ENCODE data around the gene CD160. TPM values are rescaled to one million over a fixed set of nuclear protein-coding genes. Genes with fewer than 3 reads are reported as not detected.

CD160 gene
- total RNA-seq, 2 experiments from 2014 or later = 13.6 to 16.9 TPM

DNA sequence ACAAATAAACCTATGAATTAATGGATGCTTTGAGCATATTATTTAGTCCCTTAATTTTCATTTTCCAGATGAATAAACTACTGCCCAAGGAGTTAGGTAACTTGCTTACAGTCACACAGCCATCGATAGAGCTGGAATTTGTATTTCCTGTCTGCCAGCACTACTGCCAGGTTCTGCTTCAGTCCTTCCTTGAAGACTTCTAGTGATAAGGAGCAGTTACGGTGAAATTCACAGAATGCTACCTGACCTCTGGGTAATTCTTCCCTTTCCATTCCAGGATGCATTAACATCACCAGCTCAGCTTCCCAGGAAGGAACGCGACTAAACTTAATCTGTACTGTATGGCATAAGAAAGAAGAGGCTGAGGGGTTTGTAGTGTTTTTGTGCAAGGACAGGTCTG lies 11.2 kb downstream of the CD160 start:
- TF ChIP-seq, protein P1, sequence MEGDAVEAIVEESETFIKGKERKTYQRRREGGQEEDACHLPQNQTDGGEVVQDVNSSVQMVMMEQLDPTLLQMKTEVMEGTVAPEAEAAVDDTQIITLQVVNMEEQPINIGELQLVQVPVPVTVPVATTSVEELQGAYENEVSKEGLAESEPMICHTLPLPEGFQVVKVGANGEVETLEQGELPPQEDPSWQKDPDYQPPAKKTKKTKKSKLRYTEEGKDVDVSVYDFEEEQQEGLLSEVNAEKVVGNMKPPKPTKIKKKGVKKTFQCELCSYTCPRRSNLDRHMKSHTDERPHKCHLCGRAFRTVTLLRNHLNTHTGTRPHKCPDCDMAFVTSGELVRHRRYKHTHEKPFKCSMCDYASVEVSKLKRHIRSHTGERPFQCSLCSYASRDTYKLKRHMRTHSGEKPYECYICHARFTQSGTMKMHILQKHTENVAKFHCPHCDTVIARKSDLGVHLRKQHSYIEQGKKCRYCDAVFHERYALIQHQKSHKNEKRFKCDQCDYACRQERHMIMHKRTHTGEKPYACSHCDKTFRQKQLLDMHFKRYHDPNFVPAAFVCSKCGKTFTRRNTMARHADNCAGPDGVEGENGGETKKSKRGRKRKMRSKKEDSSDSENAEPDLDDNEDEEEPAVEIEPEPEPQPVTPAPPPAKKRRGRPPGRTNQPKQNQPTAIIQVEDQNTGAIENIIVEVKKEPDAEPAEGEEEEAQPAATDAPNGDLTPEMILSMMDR (IDR thresholded peaks at IDR 0.05) = no peak
- DNase-seq = no peak
- no peaks in the 10 kb centered on the region for H3K36me3 Mint-ChIP-seq (ENCODE audit: low read depth)
- no peaks in the 10 kb centered on the region for H3K27me3 Mint-ChIP-seq
- H3K9me3 Mint-ChIP-seq = no peaks in the 10 kb centered on the region
- no peak overlapping the region for H3K4me3 Mint-ChIP-seq
- no peak overlapping the region for H3K27ac Mint-ChIP-seq
- peaks cover 10% of the 10 kb centered on the region for H3K4me1 Mint-ChIP-seq (ENCODE audit: low read depth)
- intact Hi-C loops (cut with micrococcal nuclease) = loop anchor here (5.0 kb wide), 1 partner anchor 112 kb away; no protein-coding TSS in a partner anchor
- no peak for ATAC-seq
- CTCF ChIA-PET = interaction anchor here (2.8 kb wide), 1 partner anchor 10 kb away, joined by 17 read pairs; no protein-coding TSS in a partner anchor
- POLR2A ChIA-PET = no interaction called here

- no peak overlapping the region for H3K4me3 Mint-ChIP-seq
- H3K4me1 Mint-ChIP-seq (ENCODE audit: low read depth) = peaks cover 10% of the 10 kb centered on the region
- H3K9me3 Mint-ChIP-seq = no peaks in the 10 kb centered on the region
- CTCF ChIA-PET = interaction anchor here (2.8 kb wide), 1 partner anchor 10 kb away, joined by 17 read pairs; no protein-coding TSS in a partner anchor
- POLR2A ChIA-PET = no interaction called here
- H3K27ac Mint-ChIP-seq = no peak overlapping the region
- intact Hi-C loops (cut with micrococcal nuclease) = loop anchor here (5.0 kb wide), 1 partner anchor 111 kb away; no protein-coding TSS in a partner anchor
- no peaks in the 10 kb centered on the region for H3K27me3 Mint-ChIP-seq
- DNase-seq (no peak), ATAC-seq (no peak)
- TF ChIP-seq, protein P1 (IDR thresholded peaks at IDR 0.05) = no peak
- H3K36me3 Mint-ChIP-seq (ENCODE audit: low read depth) = no peaks in the 10 kb centered on the region
Measured at GRCh38 chr1:145730900-145731299, 11.6 kb downstream of the CD160 start.

DNA sequence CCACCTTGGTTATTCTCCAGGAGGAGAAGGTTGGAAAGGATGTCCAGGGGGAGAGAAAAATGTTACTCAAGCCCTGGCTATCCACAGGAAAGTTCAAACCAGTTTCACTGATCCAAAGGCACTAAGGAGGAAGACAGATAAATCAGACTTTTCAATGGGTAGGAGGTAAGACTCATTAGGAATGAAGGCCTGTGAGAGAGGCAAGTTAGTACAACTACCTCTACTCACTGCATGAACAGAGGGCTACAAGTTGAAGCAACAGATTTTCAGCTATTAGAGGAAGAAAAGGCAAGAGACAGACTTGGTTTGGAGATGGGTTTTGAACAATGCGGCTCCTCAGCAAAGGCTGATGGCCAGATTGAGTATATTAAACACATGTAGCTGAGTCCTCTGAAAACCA lies 16.9 kb downstream of the CD160 start:
- TF ChIP-seq, protein P1 (IDR thresholded peaks at IDR 0.05) = no peak
- no peak for ATAC-seq
- Mint-ChIP-seq H3K9me3 (no peaks in the 10 kb centered on the region), H3K36me3 (ENCODE audit: low read depth) (peaks cover 2% of the 10 kb centered on the region), H3K4me3 (no peak overlapping the region), H3K27me3 (no peaks in the 10 kb centered on the region), H3K4me1 (ENCODE audit: low read depth) (peaks cover 2% of the 10 kb centered on the region), H3K27ac (no peak overlapping the region)
- ChIA-PET CTCF (interaction anchor here (0.7 to 1.2 kb wide), 4 partner anchors 14 to 312 kb away, joined by 3 to 5 read pairs (median 3); partner anchors contain the start of gene NUDT17), POLR2A (interaction anchor here (1.2 to 1.6 kb wide), 2 partner anchors 22 to 88 kb away, joined by 4 to 5 read pairs; partner anchors contain the start of genes POLR3C and RNF115)
- intact Hi-C loops (cut with micrococcal nuclease) = no loop called here
- DNase-seq = no peak

GRCh38 chr1:145740269-145740668 lies 21.0 kb downstream of the CD160 start:
- no peak for DNase-seq
- H3K27me3 Mint-ChIP-seq = no peaks in the 10 kb centered on the region
- POLR2A ChIA-PET = no interaction called here
- TF ChIP-seq, protein P1 (IDR thresholded peaks at IDR 0.05) = no peak
- peaks cover 18% of the 10 kb centered on the region for H3K36me3 Mint-ChIP-seq (ENCODE audit: low read depth)
- CTCF ChIA-PET = interaction anchor here (1.3 to 4.6 kb wide), 3 partner anchors 9 to 105 kb away, joined by 4 to 24 read pairs (median 5); partner anchors contain the start of gene NUDT17
- H3K27ac Mint-ChIP-seq = no peak overlapping the region
- no peak overlapping the region for H3K4me3 Mint-ChIP-seq
- intact Hi-C loops (cut with micrococcal nuclease) = no loop called here
- H3K9me3 Mint-ChIP-seq = no peaks in the 10 kb centered on the region
- ATAC-seq = no peak
- H3K4me1 Mint-ChIP-seq (ENCODE audit: low read depth) = peaks cover 2% of the 10 kb centered on the region

DNA sequence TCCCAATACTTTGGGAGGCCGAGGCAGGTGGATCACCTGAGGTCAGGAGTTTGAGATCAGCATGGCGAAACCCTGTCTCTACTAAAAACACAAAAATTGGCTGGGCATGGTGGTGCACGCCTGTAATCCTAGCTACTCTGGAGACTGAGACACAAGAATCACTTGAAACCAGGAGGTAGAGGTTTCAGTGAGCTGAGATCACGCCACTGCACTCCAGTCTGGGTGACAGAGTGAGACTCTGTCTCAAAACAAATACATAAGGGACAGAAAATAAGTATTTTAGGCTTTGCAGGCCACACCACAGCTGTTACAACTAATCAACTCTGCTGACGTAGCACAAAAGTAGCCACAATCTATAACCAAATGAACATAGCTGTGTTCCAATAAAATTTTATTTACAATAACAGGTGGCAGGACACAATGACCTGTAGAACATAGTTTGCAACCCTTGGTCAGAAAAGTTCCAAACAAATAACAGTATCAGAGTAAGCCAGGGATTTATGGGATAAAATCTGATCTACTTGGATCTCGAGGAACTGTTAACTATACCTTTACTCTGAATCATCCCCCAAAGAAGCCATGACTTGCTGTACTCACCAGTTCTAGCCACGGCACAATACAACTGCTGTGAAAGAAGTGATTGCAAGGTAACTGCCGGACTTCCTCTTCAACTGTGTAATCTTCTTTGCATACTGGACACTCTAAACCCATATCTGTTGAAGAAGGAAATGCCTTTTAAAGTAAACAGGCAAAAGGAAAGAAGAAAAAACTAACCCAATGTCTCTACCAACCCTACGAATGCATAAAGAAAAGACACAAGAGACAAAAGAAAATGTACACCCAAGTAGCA lies 28.3 kb downstream of the CD160 start:
- ChIA-PET CTCF (interaction anchor here (1.8 kb wide), 1 partner anchor 11 kb away, joined by 5 read pairs; no protein-coding TSS in a partner anchor), POLR2A (interaction anchor here (1.0 to 1.4 kb wide), 2 partner anchors 8 to 76 kb away, joined by 3 to 6 read pairs; partner anchors contain the start of genes POLR3C and RNF115)
- TF ChIP-seq, protein P1 (IDR thresholded peaks at IDR 0.05) = no peak
- intact Hi-C loops (cut with micrococcal nuclease) = no loop called here
- Mint-ChIP-seq H3K27ac (no peak overlapping the region), H3K27me3 (no peaks in the 10 kb centered on the region), H3K9me3 (no peaks in the 10 kb centered on the region), H3K36me3 (ENCODE audit: low read depth) (peaks cover 49% of the 10 kb centered on the region), H3K4me1 (ENCODE audit: low read depth) (peaks cover 12% of the 10 kb centered on the region), H3K4me3 (no peak overlapping the region)
- ATAC-seq = no peak
- no peak for DNase-seq
